GM12878 (cell line): Measurements from ENCODE around the gene DVL2. TPM values are rescaled to one million over a fixed set of nuclear protein-coding genes. Genes with fewer than 3 reads are reported as not detected.

Experiments used
- ATAC-seq: fragments of 200-7000 bp; cut with Tn5 transposase; 3 replicates; pipeline ENCODE4 v1.9.1; 2020; ENCODE audit warnings: mild to moderate bottlenecking, moderate library complexity
- BruUV-seq: library from RNA; stranded (reverse); fragments of 400-500 nt; replicated peaks from 2 replicates; lab custom pipeline; 2021; lab: Mats Ljungman, UMichigan
- CTCF ChIA-PET: fragments of 300-600 bp; sonication (Branson Sonifier 250); formaldehyde crosslinking; extraction: SDS; loops from one replicate; lab custom pipeline; 2021; ENCODE audit warnings: inconsistent platforms; lab: Yijun Ruan, JAX
- POLR2A ChIA-PET: fragments of 350-600 bp; formaldehyde crosslinking; extraction: SDS; loops from one replicate; lab custom pipeline; 2021; ENCODE audit warnings: inconsistent platforms; lab: Charles Lee
- RAD21 ChIA-PET: fragments of 300-600 bp; sonication (Branson Sonifier 250); formaldehyde crosslinking; loops from one replicate; lab custom pipeline; 2023; ENCODE audit warnings: antibody characterized with exemption; ENCODE audit not compliant: unreplicated experiment; lab: Charles Lee
- SMC1A ChIA-PET: fragments of 300-600 bp; sonication (Branson Sonifier 250); formaldehyde crosslinking; loops from one replicate; lab custom pipeline; 2023; ENCODE audit not compliant: unreplicated experiment, uncharacterized antibody; lab: Charles Lee
- DNase-seq: peaks from one replicate; pipeline ENCODE4 v3.0.0-alpha.2; 2011; ENCODE audit warnings: low read depth, low spot score
- FAIRE-seq: peaks from 3 replicates; lab custom pipeline; 2011; peaks lifted over from hg19 to GRCh38; lab: Jason Lieb, UNC
- H2AFZ ChIP-seq: 2 replicates; pipeline ENCODE4 v1.6.0; 2011; ENCODE audit warnings: low read depth, low read length, control low read depth; ENCODE audit not compliant: control insufficient read depth
- H3K27ac ChIP-seq: 2 replicates; pipeline ENCODE4 v1.5.1; 2011; ENCODE audit warnings: control low read depth; ENCODE audit not compliant: control insufficient read depth, insufficient read depth
- H3K27me3 ChIP-seq, 2 experiments: replicated peaks in 1 of 2; 2 replicates each; pipeline versions ENCODE4 v1.6.0 to v1.6.1; 2011; ENCODE audit warnings: low read length in 1 of 2; ENCODE audit not compliant: control insufficient read depth in 2 of 2, insufficient read depth in 2 of 2
- H3K36me3 ChIP-seq, 2 experiments: 2 replicates each; pipeline ENCODE4 v1.5.1; 2011; ENCODE audit warnings: low read length in 1 of 2; ENCODE audit not compliant: control insufficient read depth in 2 of 2, insufficient read depth in 2 of 2
- H3K4me1 ChIP-seq: 2 replicates; pipeline ENCODE4 v1.6.1; 2011; ENCODE audit warnings: mild to moderate bottlenecking, low read length, moderate library complexity, mixed read lengths; ENCODE audit not compliant: control insufficient read depth, insufficient read depth
- H3K4me2 ChIP-seq: 2 replicates; pipeline ENCODE4 v1.6.0; 2011; ENCODE audit warnings: control low read depth; ENCODE audit not compliant: control insufficient read depth, insufficient read depth
- H3K4me3 ChIP-seq: fragments of 200-600 bp; sonication (generic); 2 replicates; pipeline ENCODE4 v1.5.1; 2016
- H3K79me2 ChIP-seq: 2 replicates; pipeline ENCODE4 v1.6.0; 2011; ENCODE audit warnings: low read length; ENCODE audit not compliant: control insufficient read depth, insufficient read depth
- H3K9ac ChIP-seq: 2 replicates; pipeline ENCODE4 v1.8.0; 2011; ENCODE audit warnings: low read length, control low read depth, mixed read lengths; ENCODE audit not compliant: control insufficient read depth, insufficient read depth
- H3K9me3 ChIP-seq: replicated peaks from 3 replicates; pipeline ENCODE4 v1.5.1; 2011; ENCODE audit warnings: mild to moderate bottlenecking, low read length; ENCODE audit not compliant: control insufficient read depth, insufficient read depth
- H4K20me1 ChIP-seq: 2 replicates; pipeline ENCODE4 v1.6.0; 2011; ENCODE audit not compliant: control insufficient read depth, insufficient read depth
- CBFB ChIP-seq: IDR thresholded peaks from 2 replicates; pipeline ENCODE4 v1.6.1; 2016; ENCODE audit warnings: antibody characterized with exemption, low read depth
- ETV6 ChIP-seq, 2 experiments: fragments of 450-650 bp in 1 of 2; IDR thresholded peaks in 1 of 2; conservative IDR thresholded peaks in 1 of 2; 2 replicates each; pipeline ENCODE4 v1.6.1; 2014; ENCODE audit warnings: antibody characterized with exemption in 1 of 2, borderline replicate concordance in 1 of 2, low read depth in 1 of 2, mild to moderate bottlenecking in 1 of 2, moderate library complexity in 1 of 2
- HCFC1 ChIP-seq: fragments of 150-350 bp; IDR thresholded peaks from 2 replicates; pipeline ENCODE4 v1.6.1; 2014; ENCODE audit warnings: low read length
- IKZF2 ChIP-seq, 2 experiments: fragments of 450-650 bp; IDR thresholded peaks; 2 replicates each; pipeline ENCODE4 v1.6.1; 2017; ENCODE audit warnings: mild to moderate bottlenecking in 2 of 2, moderate library complexity in 2 of 2
- JUND ChIP-seq: IDR thresholded peaks from 2 replicates; pipeline ENCODE4 v1.6.1; 2012; ENCODE audit warnings: low read depth, mild to moderate bottlenecking, low read length, improper control_type of control experiment, moderate library complexity
- KAT2A ChIP-seq: conservative IDR thresholded peaks from 2 replicates; pipeline ENCODE4 v1.6.1; 2011; ENCODE audit warnings: low read depth, low read length; ENCODE audit not compliant: control insufficient read depth
- KDM1A ChIP-seq: fragments of 200-600 bp; sonication (generic); IDR thresholded peaks from 2 replicates; pipeline ENCODE4 v1.6.1; 2016; ENCODE audit warnings: borderline replicate concordance
- NFXL1 ChIP-seq: fragments of 450-650 bp; IDR thresholded peaks from 2 replicates; pipeline ENCODE4 v1.6.1; 2017; ENCODE audit warnings: antibody characterized with exemption, mild to moderate bottlenecking, borderline replicate concordance
- NFYA ChIP-seq: IDR thresholded peaks from 2 replicates; pipeline ENCODE4 v1.6.1; 2011; ENCODE audit warnings: low read depth, mild to moderate bottlenecking, low read length, improper control_type of control experiment, borderline replicate concordance
- NFYB ChIP-seq: IDR thresholded peaks from 2 replicates; pipeline ENCODE4 v1.6.1; 2011; ENCODE audit warnings: low read depth, mild to moderate bottlenecking, low read length, improper control_type of control experiment, moderate library complexity; ENCODE audit not compliant: insufficient read depth
- RAD21 ChIP-seq: IDR thresholded peaks from 2 replicates; pipeline ENCODE4 v1.6.1; 2011; ENCODE audit warnings: mild to moderate bottlenecking, low read depth, low read length, moderate library complexity; ENCODE audit not compliant: insufficient read depth
- RB1 ChIP-seq: fragments of 450-650 bp; formaldehyde crosslinking; IDR thresholded peaks from 2 replicates; pipeline ENCODE4 v1.6.1; 2017; ENCODE audit warnings: mild to moderate bottlenecking, borderline replicate concordance
- REST ChIP-seq: IDR thresholded peaks from 2 replicates; pipeline ENCODE4 v1.6.1; 2012; ENCODE audit warnings: mild to moderate bottlenecking, low read depth, low read length
- SPI1 ChIP-seq: IDR thresholded peaks from 2 replicates; pipeline ENCODE4 v1.6.1; 2011; ENCODE audit warnings: low read depth, mild to moderate bottlenecking, low read length, moderate library complexity, borderline replicate concordance; ENCODE audit not compliant: insufficient read depth
- STAT3 ChIP-seq: IDR thresholded peaks from 2 replicates; pipeline ENCODE4 v1.6.1; 2011; ENCODE audit warnings: low read depth, low read length, improper control_type of control experiment
- YBX1 ChIP-seq: fragments of 450-650 bp; IDR thresholded peaks from 2 replicates; pipeline ENCODE4 v1.6.1; 2016; ENCODE audit warnings: antibody characterized with exemption
- ZNF217 ChIP-seq: fragments of 450-650 bp; IDR thresholded peaks from 2 replicates; pipeline ENCODE4 v1.6.1; 2017; ENCODE audit warnings: antibody characterized with exemption, mild to moderate bottlenecking
- ZNF622 ChIP-seq: fragments of 450-650 bp; IDR thresholded peaks from 2 replicates; pipeline ENCODE4 v1.6.1; 2017; ENCODE audit warnings: mild to moderate bottlenecking, inconsistent platforms
- WGBS: methylation state at CpG from one replicate; pipeline ENCODE4 v1.1.6; 2016; ENCODE audit warnings: low lambda C conversion rate; ENCODE audit not compliant: insufficient replicate concordance, insufficient coverage; ENCODE audit errors: missing lambda C conversion rate; 5-methylcytosine and 5-hydroxymethylcytosine counted together
- in situ Hi-C: fragments of 300-500 bp; cut with MboI; formaldehyde crosslinking; loops from 9 replicates; pipeline ENCODE4 v1.14.3; 2018; ENCODE audit warnings: mixed read lengths
- intact Hi-C: fragments of 100-400 bp; cut with micrococcal nuclease; formaldehyde crosslinking; loops from one replicate; pipeline ENCODE4 v1.14.2; 2022; ENCODE audit not compliant: unreplicated experiment
- polyA plus RNA-seq, 11 experiments: library from polyadenylated mRNA; depleted of rRNA in 4 of 11; unstranded in 6 of 11; stranded (reverse) in 5 of 11; fragments of >200 nt; fragmentation: Nextera tagmentation in 4 of 11; fragmentation: Illumina TruSeq in 1 of 11; extraction: Ambion mirVana in 4 of 11; extraction: Trizol in 1 of 11; gene quantifications; 1 replicate in 1 of 11; 2 replicates in 10 of 11; pipeline versions ENCODE4 v1.2.1 to v1.2.3, GENCODE V29; 2011 to 2016; ENCODE audit warnings: inconsistent platforms in 2 of 11, missing spikeins in 2 of 11, low read depth in 1 of 11
- total RNA-seq, 4 experiments: library from RNA; depleted of rRNA in 3 of 4; stranded (reverse); fragments of >200 nt in 3 of 4; fragmentation: Illumina TruSeq in 1 of 4; extraction: Trizol in 1 of 4; gene quantifications; 2 replicates each; pipeline versions ENCODE4 v1.2.1 to v1.2.3, GENCODE V29; 2013 to 2021
- TF ChIP-seq, protein P1 (sequence below): fragments of 450-650 bp; IDR thresholded peaks from 2 replicates; pipeline ENCODE4 v1.6.1; 2018; ENCODE audit warnings: borderline replicate concordance, mild to moderate bottlenecking; ENCODE audit not compliant: partially characterized antibody

DVL2 gene
- total and polyA plus RNA-seq, 10 of the 15 experiments (the other 5 are each of a cell fraction or from before 2014, with no cell fraction given), result 0.97 to 44.8 (median 23.2) TPM

GRCh38 chr17:7256766-7257456, 22.6 kb upstream of the DVL2 start:
- Histone ChIP-seq H4K20me1 (no peaks in the 10 kb centered on the region), H3K27ac (no peak overlapping the region), H3K36me3 (peaks cover 2 to 13% of the 10 kb centered on the region in 2 experiments; a peak in 2 of 4 replicates), H3K9ac (no peak overlapping the region), H3K4me2 (no peak overlapping the region), H3K4me1 (peaks cover 4% of the 10 kb centered on the region), H3K27me3 (no peaks in the 10 kb centered on the region; a peak in 1 of 4 replicates), H3K9me3 (no peaks in the 10 kb centered on the region), H2AFZ (no peak overlapping the region), H3K79me2 (peaks cover 12% of the 10 kb centered on the region), H3K4me3 (no peak overlapping the region)
- in situ Hi-C loops (no loop called here), intact Hi-C loops (no loop called here)
- FAIRE-seq (no peak), ATAC-seq (no peak), DNase-seq (no peak)
- ChIA-PET SMC1A (interaction anchor here (1.1 kb wide), 2 partner anchors 15 to 105 kb away, joined by 3 to 5 read pairs; partner anchors contain the start of gene GABARAP), POLR2A (interaction anchor here (0.9 to 1.1 kb wide), 2 partner anchors 41 to 248 kb away, joined by 3 to 4 read pairs; no protein-coding TSS in a partner anchor), RAD21 (interaction anchor here (1.2 kb wide), 1 partner anchor 10 kb away, joined by 3 read pairs; no protein-coding TSS in a partner anchor), CTCF (interaction anchor here (0.6 to 1.0 kb wide), 3 partner anchors 36 to 266 kb away, joined by 3 read pairs; no protein-coding TSS in a partner anchor)
- BruUV-seq, result no TSS peak
- WGBS, result 92% methylated on average over 8 of the region's 8 CpGs
- TF ChIP-seq ZNF622, result no peak
- TF ChIP-seq YBX1, result no peak
- TF ChIP-seq, protein P1, sequence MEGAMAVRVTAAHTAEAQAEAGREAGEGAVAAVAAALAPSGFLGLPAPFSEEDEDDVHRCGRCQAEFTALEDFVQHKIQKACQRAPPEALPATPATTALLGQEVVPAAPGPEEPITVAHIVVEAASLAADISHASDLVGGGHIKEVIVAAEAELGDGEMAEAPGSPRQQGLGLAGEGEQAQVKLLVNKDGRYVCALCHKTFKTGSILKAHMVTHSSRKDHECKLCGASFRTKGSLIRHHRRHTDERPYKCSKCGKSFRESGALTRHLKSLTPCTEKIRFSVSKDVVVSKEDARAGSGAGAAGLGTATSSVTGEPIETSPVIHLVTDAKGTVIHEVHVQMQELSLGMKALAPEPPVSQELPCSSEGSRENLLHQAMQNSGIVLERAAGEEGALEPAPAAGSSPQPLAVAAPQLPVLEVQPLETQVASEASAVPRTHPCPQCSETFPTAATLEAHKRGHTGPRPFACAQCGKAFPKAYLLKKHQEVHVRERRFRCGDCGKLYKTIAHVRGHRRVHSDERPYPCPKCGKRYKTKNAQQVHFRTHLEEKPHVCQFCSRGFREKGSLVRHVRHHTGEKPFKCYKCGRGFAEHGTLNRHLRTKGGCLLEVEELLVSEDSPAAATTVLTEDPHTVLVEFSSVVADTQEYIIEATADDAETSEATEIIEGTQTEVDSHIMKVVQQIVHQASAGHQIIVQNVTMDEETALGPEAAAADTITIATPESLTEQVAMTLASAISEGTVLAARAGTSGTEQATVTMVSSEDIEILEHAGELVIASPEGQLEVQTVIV, result no peak
- no peak for TF ChIP-seq ETV6 (conservative IDR thresholded peaks at IDR 0.05 in 1 of 2, IDR thresholded peaks at IDR 0.05 in 1 of 2; ENCODE audit: borderline replicate concordance in 1 of 2, low read depth in 1 of 2)
- TF ChIP-seq CBFB, result no peak
- TF ChIP-seq SPI1, result no peak
- TF ChIP-seq ZNF217, result no peak
- TF ChIP-seq KAT2A, result no peak
- TF ChIP-seq HCFC1, result no peak
- TF ChIP-seq STAT3, result no peak
- no peak for TF ChIP-seq NFXL1
- no peak for TF ChIP-seq RAD21
- no peak for TF ChIP-seq RB1
- no peak for TF ChIP-seq IKZF2 (IDR thresholded peaks at IDR 0.05)
- TF ChIP-seq KDM1A, result no peak
- no peak for TF ChIP-seq NFYB
- TF ChIP-seq NFYA, result no peak
- TF ChIP-seq REST, result no peak
- TF ChIP-seq JUND, result no peak
